B cell (primary cell): Measurements from ENCODE around the gene PNCK. TPM values are rescaled to one million over a fixed set of nuclear protein-coding genes. Genes with fewer than 3 reads are reported as not detected.

Experiments
- ATAC-seq: fragments of 200-7000 bp; cut with Tn5 transposase; one replicate; pipeline ENCODE4 v1.10.0; 2021; ENCODE audit warnings: low read depth, mild to moderate bottlenecking, moderate number of reproducible peaks, moderate library complexity
- CTCF ChIA-PET: fragments of 350-600 bp; sonication (Branson Sonifier 250); formaldehyde crosslinking; loops from one replicate; lab custom pipeline; 2021; ENCODE audit warnings: antibody characterized with exemption, inconsistent platforms; lab: Charles Lee
- POLR2A ChIA-PET: fragments of 350-600 bp; sonication (Branson Sonifier 250); formaldehyde crosslinking; loops from one replicate; lab custom pipeline; 2021; ENCODE audit warnings: antibody characterized with exemption; lab: Charles Lee
- DNase-seq: peaks from one replicate; pipeline ENCODE4 v3.0.0; 2013
- H2AFZ ChIP-seq: 2 replicates; pipeline ENCODE4 v1.6.1; 2012; ENCODE audit warnings: mild to moderate bottlenecking, low read depth, low read length; ENCODE audit not compliant: insufficient read depth, poor library complexity, severe bottlenecking
- H3K27ac ChIP-seq, 2 donors: 1 replicate in 1 of 2; 2 replicates in 1 of 2; pipeline ENCODE4 v1.5.1; 2012 to 2013; ENCODE audit warnings: low read length in 2 of 2, mild to moderate bottlenecking in 2 of 2, moderate library complexity in 1 of 2
- H3K27me3 ChIP-seq, 4 experiments: fragments of 200-600 bp in 1 of 4; sonication (generic) in 1 of 4; replicated peaks in 1 of 4; 1 replicate in 2 of 4; 2 replicates in 2 of 4; pipeline versions ENCODE4 v1.6.1 to v1.7.0; 2013 to 2016; ENCODE audit warnings: low read length in 3 of 4, mild to moderate bottlenecking in 2 of 4, mixed read lengths in 1 of 4, moderate library complexity in 1 of 4; ENCODE audit not compliant: insufficient read depth in 4 of 4, control insufficient read depth in 3 of 4; ENCODE audit errors: control extremely low read depth in 1 of 4
- H3K36me3 ChIP-seq, 2 experiments: replicated peaks in 1 of 2; 1 replicate in 1 of 2; 2 replicates in 1 of 2; pipeline versions ENCODE4 v1.6.1 to v1.7.1; 2013; ENCODE audit warnings: low read length in 1 of 2; ENCODE audit not compliant: insufficient read depth in 2 of 2, control insufficient read depth in 1 of 2; ENCODE audit errors: control extremely low read depth in 1 of 2, extremely low read depth in 1 of 2
- H3K4me1 ChIP-seq, 2 donors: fragments of 200-600 bp in 1 of 2; sonication (generic) in 1 of 2; 1 replicate in 1 of 2; 2 replicates in 1 of 2; pipeline versions ENCODE4 v1.5.1 to v1.6.1; 2013 to 2017; ENCODE audit warnings: low read length in 2 of 2; ENCODE audit not compliant: control insufficient read depth in 2 of 2, insufficient read depth in 2 of 2
- H3K4me2 ChIP-seq: replicated peaks from 2 replicates; pipeline ENCODE3; 2012; ENCODE audit warnings: mild to moderate bottlenecking, low read depth, low read length; ENCODE audit not compliant: poor library complexity, severe bottlenecking
- H3K4me3 ChIP-seq, 5 experiments: fragments of 200-600 bp in 1 of 5; sonication (generic) in 1 of 5; 1 replicate in 3 of 5; 2 replicates in 2 of 5; pipeline versions ENCODE4 v1.5.1 to v1.7.0; 2011 to 2016; ENCODE audit warnings: low read length in 4 of 5, mild to moderate bottlenecking in 4 of 5, low read depth in 2 of 5, control low read depth in 1 of 5, moderate library complexity in 1 of 5; ENCODE audit not compliant: insufficient read depth in 1 of 5; ENCODE audit errors: control extremely low read depth in 1 of 5, extremely low read depth in 1 of 5
- H3K79me2 ChIP-seq: fragments of 200-600 bp; sonication (generic); one replicate; pipeline ENCODE4 v1.6.0; 2016; ENCODE audit warnings: low read length; ENCODE audit not compliant: control insufficient read depth, insufficient read depth
- H3K9ac ChIP-seq: fragments of 200-600 bp; sonication (generic); 2 replicates; pipeline ENCODE4 v1.6.1; 2017; ENCODE audit warnings: mild to moderate bottlenecking, low read length, moderate library complexity
- H3K9me3 ChIP-seq, 3 donors: one replicate each; pipeline versions ENCODE4 v1.6.1 to v1.7.1; 2013; ENCODE audit warnings: low read length in 2 of 3; ENCODE audit not compliant: control insufficient read depth in 2 of 3, insufficient read depth in 1 of 3; ENCODE audit errors: control extremely low read depth in 1 of 3
- H4K20me1 ChIP-seq: 2 replicates; pipeline ENCODE4 v1.6.0; 2012; ENCODE audit warnings: mild to moderate bottlenecking, low read length; ENCODE audit not compliant: insufficient read depth, control insufficient read depth, poor library complexity, severe bottlenecking
- H3K27ac Mint-ChIP-seq: one replicate; pipeline ENCODE4 v1.8.0; 2021; ENCODE audit warnings: mixed read lengths
- H3K27me3 Mint-ChIP-seq: one replicate; pipeline ENCODE4 v1.8.0; 2021; ENCODE audit warnings: mixed read lengths
- H3K4me1 Mint-ChIP-seq: one replicate; pipeline ENCODE4 v1.8.0; 2021; ENCODE audit warnings: mixed read lengths
- H3K4me3 Mint-ChIP-seq: one replicate; pipeline ENCODE4 v1.8.0; 2021; ENCODE audit warnings: mixed read lengths
- H3K9me3 Mint-ChIP-seq: one replicate; pipeline ENCODE4 v1.8.0; 2022; ENCODE audit warnings: mixed read lengths; ENCODE audit not compliant: insufficient read depth
- EZH2 ChIP-seq: IDR thresholded peaks from 2 replicates; pipeline ENCODE4 v1.6.1; 2012; ENCODE audit warnings: borderline replicate concordance, low read depth, mild to moderate bottlenecking, moderate library complexity, low read length; ENCODE audit not compliant: insufficient read depth, poor library complexity, severe bottlenecking
- WGBS: methylation state at CpG from one replicate; pipeline ENCODE4 v1.1.5; 2013; ENCODE audit warnings: missing lambda C conversion rate; ENCODE audit not compliant: insufficient coverage; 5-methylcytosine and 5-hydroxymethylcytosine counted together
- intact Hi-C: fragments of 100-400 bp; cut with micrococcal nuclease; formaldehyde crosslinking; loops from one replicate; pipeline ENCODE4 v1.10.0; 2022
- polyA plus RNA-seq: library from polyadenylated mRNA; depleted of rRNA; stranded (reverse); fragments of >200 nt; gene quantifications from 2 replicates; pipeline ENCODE4 v1.2.3, GENCODE V29; 2012
- total RNA-seq, 2 donors: library from RNA; stranded (reverse); fragments of 120-200 nt in 1 of 2; gene quantifications; 1 replicate in 1 of 2; 2 replicates in 1 of 2; pipeline versions ENCODE4 v1.2.3 to v1.2.4, GENCODE V29; 2013 to 2022
- TF ChIP-seq, protein P1 (sequence below): fragments of 200-600 bp; IDR thresholded peaks from one replicate; pipeline ENCODE4 v1.8.0; 2022; ENCODE audit warnings: antibody characterized with exemption, mild to moderate bottlenecking

PNCK gene
- total and polyA plus RNA-seq, 2 donors (not counting 1 experiment from before 2014, with no cell fraction given): 0.99 TPM; not detected in 1

- DNase-seq: no peak
- ChIA-PET CTCF (interaction anchor here (1.1 to 1.2 kb wide), 2 partner anchors 9 to 114 kb away, joined by 3 to 5 read pairs; no protein-coding TSS in a partner anchor), POLR2A (no interaction called here)
- TF ChIP-seq, protein P1, sequence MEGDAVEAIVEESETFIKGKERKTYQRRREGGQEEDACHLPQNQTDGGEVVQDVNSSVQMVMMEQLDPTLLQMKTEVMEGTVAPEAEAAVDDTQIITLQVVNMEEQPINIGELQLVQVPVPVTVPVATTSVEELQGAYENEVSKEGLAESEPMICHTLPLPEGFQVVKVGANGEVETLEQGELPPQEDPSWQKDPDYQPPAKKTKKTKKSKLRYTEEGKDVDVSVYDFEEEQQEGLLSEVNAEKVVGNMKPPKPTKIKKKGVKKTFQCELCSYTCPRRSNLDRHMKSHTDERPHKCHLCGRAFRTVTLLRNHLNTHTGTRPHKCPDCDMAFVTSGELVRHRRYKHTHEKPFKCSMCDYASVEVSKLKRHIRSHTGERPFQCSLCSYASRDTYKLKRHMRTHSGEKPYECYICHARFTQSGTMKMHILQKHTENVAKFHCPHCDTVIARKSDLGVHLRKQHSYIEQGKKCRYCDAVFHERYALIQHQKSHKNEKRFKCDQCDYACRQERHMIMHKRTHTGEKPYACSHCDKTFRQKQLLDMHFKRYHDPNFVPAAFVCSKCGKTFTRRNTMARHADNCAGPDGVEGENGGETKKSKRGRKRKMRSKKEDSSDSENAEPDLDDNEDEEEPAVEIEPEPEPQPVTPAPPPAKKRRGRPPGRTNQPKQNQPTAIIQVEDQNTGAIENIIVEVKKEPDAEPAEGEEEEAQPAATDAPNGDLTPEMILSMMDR: no peak
- no peak for TF ChIP-seq EZH2
- no peaks in the 10 kb centered on the region for H3K4me1 Mint-ChIP-seq
- WGBS: no CpG with 5 or more reads among the region's 2 CpGs
- Histone ChIP-seq H3K27ac (no peak overlapping the region), H3K9ac (no peak overlapping the region), H3K27me3 (peaks cover 0 to 7% (median 1%) of the 10 kb centered on the region in 4 experiments), H3K4me1 (no peaks in the 10 kb centered on the region), H3K79me2 (no peaks in the 10 kb centered on the region), H3K36me3 (no peaks in the 10 kb centered on the region), H2AFZ (no peak overlapping the region), H4K20me1 (no peaks in the 10 kb centered on the region), H3K9me3 (no peaks in the 10 kb centered on the region), H3K4me2 (no peak overlapping the region), H3K4me3 (no peak overlapping the region)
- no peaks in the 10 kb centered on the region for H3K9me3 Mint-ChIP-seq
- H3K27me3 Mint-ChIP-seq: peaks cover 8% of the 10 kb centered on the region
- ATAC-seq: no peak
- intact Hi-C loops: no loop called here
- no peak overlapping the region for H3K27ac Mint-ChIP-seq
- H3K4me3 Mint-ChIP-seq: no peak overlapping the region
These were observed 20.1 kb downstream of the PNCK start for GRCh38 chrX:153653556-153653955.

DNA sequence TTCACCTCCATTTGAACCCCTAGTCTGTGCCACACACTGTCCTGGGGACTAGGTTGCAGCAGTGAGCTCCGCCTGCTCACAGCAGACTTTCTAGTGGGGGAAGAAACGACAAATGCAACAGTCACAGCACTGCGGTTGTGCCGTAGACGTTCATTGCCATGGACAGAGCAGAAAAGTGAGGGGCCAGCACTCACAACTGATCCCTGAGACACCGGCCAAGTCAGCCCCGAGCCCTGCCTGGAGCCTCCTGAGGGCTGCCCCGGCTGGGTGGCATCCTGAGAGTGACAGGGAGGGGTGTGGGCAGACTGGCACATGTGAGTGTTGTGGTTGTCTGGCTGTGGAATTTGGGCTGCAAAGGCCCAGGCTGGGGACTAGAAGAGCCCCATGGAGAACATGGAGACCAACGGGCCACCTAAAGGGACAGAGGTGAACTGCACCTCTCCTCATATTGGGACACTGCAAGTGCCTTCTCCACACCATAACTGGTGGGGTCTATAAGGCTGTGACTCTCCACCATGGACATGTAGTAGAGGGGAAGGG lies 22.0 kb downstream of the PNCK start:
- Histone ChIP-seq H3K4me3 (no peak overlapping the region), H3K27ac (no peak overlapping the region), H3K27me3 (peaks cover 0 to 19% (median 5%) of the 10 kb centered on the region in 4 experiments), H3K36me3 (no peaks in the 10 kb centered on the region), H3K4me1 (peaks cover 4 to 7% of the 10 kb centered on the region in 2 donors), H3K9me3 (no peaks in the 10 kb centered on the region), H3K9ac (no peak overlapping the region), H3K79me2 (no peaks in the 10 kb centered on the region), H4K20me1 (no peaks in the 10 kb centered on the region), H2AFZ (no peak overlapping the region), H3K4me2 (no peak overlapping the region)
- 100% methylated on average over 1 of the region's 9 CpGs for WGBS
- no peaks in the 10 kb centered on the region for H3K9me3 Mint-ChIP-seq
- no peak for TF ChIP-seq EZH2
- TF ChIP-seq, protein P1: peak; percentile 32
- no peaks in the 10 kb centered on the region for H3K4me1 Mint-ChIP-seq
- POLR2A ChIA-PET: no interaction called here
- CTCF ChIA-PET: interaction anchor here (2.3 to 6.3 kb wide), 3 partner anchors 16 to 112 kb away, joined by 7 to 25 read pairs (median 9); no protein-coding TSS in a partner anchor
- intact Hi-C loops: no loop called here
- no peak overlapping the region for H3K4me3 Mint-ChIP-seq
- peaks cover 3% of the 10 kb centered on the region for H3K27me3 Mint-ChIP-seq
- peak; percentile 37 for ATAC-seq
- no peak overlapping the region for H3K27ac Mint-ChIP-seq
- no peak for DNase-seq
